OCI-LY3 (cell line): Measurements from ENCODE around the gene DNMBP.
"Not testable (repeated sequence)": the region's sequence is repeated elsewhere in the genome, so short reads cannot be mapped to it uniquely, and the experiment has no call there.

Experiments
- H2AFZ ChIP-seq: fragments of 200-600, 300-600 bp; shearing (Covaris generic); 2 replicates; pipeline ENCODE4 v1.6.0; 2014; ENCODE audit warnings: antibody characterized with exemption, low read depth, low read length
- H3K27ac ChIP-seq: fragments of 200-600, 300-600 bp; sonication (generic); 2 replicates; pipeline ENCODE4 v1.5.1; 2014; ENCODE audit warnings: mild to moderate bottlenecking, low read length, moderate library complexity, mixed read lengths
- H3K27me3 ChIP-seq: fragments of 200-600, 300-600 bp; sonication (generic); 2 replicates; pipeline ENCODE4 v1.6.1; 2014; ENCODE audit warnings: low read depth, low read length, mixed read lengths
- H3K36me3 ChIP-seq: fragments of 200-600, 300-600 bp; sonication (generic); replicated peaks from 2 replicates; pipeline ENCODE3; 2014; ENCODE audit warnings: low read depth, low read length, mixed read lengths
- H3K4me1 ChIP-seq: fragments of 300-600, 200-600 bp; sonication (generic); 2 replicates; pipeline ENCODE4 v1.6.1; 2014; ENCODE audit warnings: low read length, mixed read lengths
- H3K4me2 ChIP-seq: fragments of 200-600, 300-600 bp; sonication (generic); 2 replicates; pipeline ENCODE4 v1.6.1; 2014; ENCODE audit warnings: low read length, mixed read lengths
- H3K4me3 ChIP-seq: fragments of 300-600, 200-600 bp; sonication (generic); 2 replicates; pipeline ENCODE4 v1.5.1; 2014; ENCODE audit warnings: antibody characterized with exemption, mild to moderate bottlenecking, low read length, moderate library complexity
- H3K79me2 ChIP-seq: fragments of 300-600, 200-600 bp; shearing (Covaris generic); 2 replicates; pipeline ENCODE4 v1.6.1; 2014; ENCODE audit warnings: mild to moderate bottlenecking, low read length, mixed read lengths
- H3K9ac ChIP-seq: fragments of 300-600, 200-600 bp; shearing (Covaris generic); 2 replicates; pipeline ENCODE4 v1.6.0; 2014; ENCODE audit warnings: mild to moderate bottlenecking, low read length, moderate library complexity
- H3K9me3 ChIP-seq: fragments of 200-600, 300-600 bp; shearing (Covaris generic); 2 replicates; pipeline ENCODE4 v1.6.1; 2014; ENCODE audit warnings: low read length, mixed read lengths; ENCODE audit not compliant: insufficient read depth
- H4K20me1 ChIP-seq: fragments of 200-600, 300-600 bp; sonication (generic); 2 replicates; pipeline ENCODE4 v1.6.1; 2016; ENCODE audit warnings: low read length, mixed read lengths; ENCODE audit not compliant: insufficient read depth
- EZH2phosphoT487 ChIP-seq: fragments of 200-600 bp; shearing (Covaris generic); IDR thresholded peaks from 2 replicates; pipeline ENCODE4 v1.6.1; 2018; ENCODE audit warnings: antibody characterized with exemption, mixed run types, low read depth
- TF ChIP-seq, protein P1 (sequence below): fragments of 200-600, 300-600 bp; sonication (generic); IDR thresholded peaks from 2 replicates; pipeline ENCODE4 v1.5.1; 2014; ENCODE audit warnings: antibody characterized with exemption, low read length, low read depth

DNMBP gene

GRCh38 chr10:99965700-99966099 is 44.0 kb downstream of the DNMBP start:
- H3K27ac ChIP-seq = no peak overlapping the region
- H3K79me2 ChIP-seq = no peaks in the 10 kb centered on the region
- H3K4me1 ChIP-seq = no peaks in the 10 kb centered on the region
- no peak for TF ChIP-seq EZH2phosphoT487
- TF ChIP-seq, protein P1, sequence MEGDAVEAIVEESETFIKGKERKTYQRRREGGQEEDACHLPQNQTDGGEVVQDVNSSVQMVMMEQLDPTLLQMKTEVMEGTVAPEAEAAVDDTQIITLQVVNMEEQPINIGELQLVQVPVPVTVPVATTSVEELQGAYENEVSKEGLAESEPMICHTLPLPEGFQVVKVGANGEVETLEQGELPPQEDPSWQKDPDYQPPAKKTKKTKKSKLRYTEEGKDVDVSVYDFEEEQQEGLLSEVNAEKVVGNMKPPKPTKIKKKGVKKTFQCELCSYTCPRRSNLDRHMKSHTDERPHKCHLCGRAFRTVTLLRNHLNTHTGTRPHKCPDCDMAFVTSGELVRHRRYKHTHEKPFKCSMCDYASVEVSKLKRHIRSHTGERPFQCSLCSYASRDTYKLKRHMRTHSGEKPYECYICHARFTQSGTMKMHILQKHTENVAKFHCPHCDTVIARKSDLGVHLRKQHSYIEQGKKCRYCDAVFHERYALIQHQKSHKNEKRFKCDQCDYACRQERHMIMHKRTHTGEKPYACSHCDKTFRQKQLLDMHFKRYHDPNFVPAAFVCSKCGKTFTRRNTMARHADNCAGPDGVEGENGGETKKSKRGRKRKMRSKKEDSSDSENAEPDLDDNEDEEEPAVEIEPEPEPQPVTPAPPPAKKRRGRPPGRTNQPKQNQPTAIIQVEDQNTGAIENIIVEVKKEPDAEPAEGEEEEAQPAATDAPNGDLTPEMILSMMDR = no peak
- no peak overlapping the region for H3K4me2 ChIP-seq
- H3K9ac ChIP-seq = no peak overlapping the region
- no peaks in the 10 kb centered on the region for H4K20me1 ChIP-seq
- no peaks in the 10 kb centered on the region for H3K9me3 ChIP-seq
- H3K4me3 ChIP-seq = no peak overlapping the region
- no peaks in the 10 kb centered on the region for H3K27me3 ChIP-seq
- no peaks in the 10 kb centered on the region for H3K36me3 ChIP-seq
- no peak overlapping the region for H2AFZ ChIP-seq

- H4K20me1 ChIP-seq = no peaks in the 10 kb centered on the region
- TF ChIP-seq, protein P1 = no peak
- no peak for TF ChIP-seq EZH2phosphoT487
- no peak overlapping the region for H3K9ac ChIP-seq
- no peak overlapping the region for H3K4me3 ChIP-seq
- H3K36me3 ChIP-seq = no peaks in the 10 kb centered on the region
- no peak overlapping the region for H3K27ac ChIP-seq
- no peaks in the 10 kb centered on the region for H3K27me3 ChIP-seq
- no peaks in the 10 kb centered on the region for H3K4me1 ChIP-seq
- H3K79me2 ChIP-seq = no peaks in the 10 kb centered on the region
- no peaks in the 10 kb centered on the region for H3K9me3 ChIP-seq
- H2AFZ ChIP-seq = no peak overlapping the region
- H3K4me2 ChIP-seq = no peak overlapping the region
Observed at GRCh38 chr10:99964791-99965190, 45.0 kb downstream of the DNMBP start.

DNA sequence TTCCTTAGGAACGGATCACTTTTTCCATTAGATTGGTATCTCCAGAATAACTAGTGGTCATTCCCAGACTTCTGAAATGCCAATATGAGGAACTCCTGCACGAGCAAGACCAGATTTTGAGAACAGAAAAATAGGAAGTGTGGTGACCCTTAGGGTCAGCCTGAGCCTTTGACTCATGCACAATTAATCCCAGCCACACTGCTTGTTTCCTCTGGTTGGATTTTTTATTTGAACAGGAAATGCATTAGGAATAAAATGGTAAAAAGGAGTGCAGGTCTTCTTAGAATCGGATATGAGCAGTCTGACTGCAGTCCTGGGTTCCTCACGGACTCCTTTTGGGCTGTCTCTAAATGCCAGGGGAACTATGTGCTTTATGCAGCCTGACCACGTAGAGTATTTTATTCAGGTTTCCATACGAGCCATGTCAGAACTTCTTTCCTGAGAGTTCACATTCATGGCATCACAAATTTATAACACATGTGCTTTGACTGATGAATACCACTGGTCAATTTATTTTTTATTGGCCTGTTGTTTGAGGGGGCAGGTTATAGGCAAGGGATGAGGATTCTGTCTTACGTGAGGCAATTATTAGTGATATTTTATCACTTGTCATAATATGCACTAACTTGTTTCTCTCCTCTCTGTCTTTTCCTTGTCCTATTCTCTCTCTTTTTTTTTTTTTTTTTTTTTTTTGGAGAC is 46.1 kb downstream of the DNMBP start:
- not testable (repeated sequence) for H3K4me3 ChIP-seq, H3K27ac ChIP-seq, H3K9me3 ChIP-seq, H3K36me3 ChIP-seq, H3K4me1 ChIP-seq, H3K27me3 ChIP-seq, H2AFZ ChIP-seq, H3K9ac ChIP-seq, H3K4me2 ChIP-seq, H3K79me2 ChIP-seq, H4K20me1 ChIP-seq

DNA sequence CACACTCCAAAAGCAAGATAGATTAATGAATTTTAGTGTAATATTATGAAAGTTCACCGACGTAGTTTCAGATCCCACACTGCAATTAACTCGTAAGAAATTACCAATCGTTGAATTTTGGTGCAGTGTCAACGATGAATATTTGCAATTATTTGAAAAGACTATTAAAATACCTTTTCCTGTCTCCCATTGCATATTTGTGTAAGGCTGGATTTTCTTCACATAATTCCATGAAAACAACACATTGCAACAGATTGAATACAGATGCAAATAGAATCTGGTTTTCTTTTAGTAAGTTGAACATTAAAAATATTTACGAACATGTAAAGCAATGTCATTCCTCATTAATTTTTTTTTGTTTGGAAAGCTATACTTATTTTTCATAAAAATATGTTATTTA is 50.9 kb downstream of the DNMBP start:
- H3K4me2 ChIP-seq = no peak overlapping the region
- no peaks in the 10 kb centered on the region for H3K36me3 ChIP-seq

More for the DNA sequence above, 50.9 kb downstream of the DNMBP start:
- Histone ChIP-seq H3K9ac (no peak overlapping the region), H3K9me3 (no peaks in the 10 kb centered on the region), H3K4me3 (no peak overlapping the region), H2AFZ (no peak overlapping the region), H4K20me1 (no peaks in the 10 kb centered on the region), H3K27me3 (no peaks in the 10 kb centered on the region), H3K4me1 (no peaks in the 10 kb centered on the region), H3K27ac (no peak overlapping the region), H3K79me2 (no peaks in the 10 kb centered on the region)
- TF ChIP-seq EZH2phosphoT487 = no peak
- TF ChIP-seq, protein P1 = no peak
